ENCODE measurements around the gene IQCB1.
"Not testable (repeated sequence)": the region's sequence is repeated elsewhere in the genome, so short reads cannot be mapped to it uniquely, and the experiment has no call there.

Gene IQCB1

DNA sequence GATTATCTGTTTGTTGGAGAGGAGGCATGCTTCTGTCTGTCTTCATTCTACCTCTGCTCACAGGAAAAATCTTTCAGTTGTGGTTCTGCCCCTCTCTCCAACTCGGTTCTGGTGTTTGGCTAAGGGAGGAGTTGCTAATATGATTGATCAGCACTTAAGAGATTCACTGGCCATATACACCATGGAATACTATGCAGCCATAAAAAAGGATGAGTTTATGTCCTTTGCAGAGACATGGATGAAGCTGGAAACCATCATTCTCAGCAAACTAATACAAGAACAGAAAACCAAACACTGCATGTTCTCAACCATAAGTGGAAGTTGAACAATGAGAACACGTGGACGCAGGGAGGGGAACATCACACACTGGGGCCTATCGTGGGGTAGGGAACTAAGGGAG lies 59.8 kb downstream of the IQCB1 start:
- H3K27me3 Mint-ChIP-seq, H3K9me3 Mint-ChIP-seq, H3K4me1 Mint-ChIP-seq, H3K27ac Mint-ChIP-seq, ATAC-seq, H3K4me3 Mint-ChIP-seq: not testable (repeated sequence)
- peaks cover 92% of the 10 kb centered on the region for H3K36me3 Mint-ChIP-seq

DNA sequence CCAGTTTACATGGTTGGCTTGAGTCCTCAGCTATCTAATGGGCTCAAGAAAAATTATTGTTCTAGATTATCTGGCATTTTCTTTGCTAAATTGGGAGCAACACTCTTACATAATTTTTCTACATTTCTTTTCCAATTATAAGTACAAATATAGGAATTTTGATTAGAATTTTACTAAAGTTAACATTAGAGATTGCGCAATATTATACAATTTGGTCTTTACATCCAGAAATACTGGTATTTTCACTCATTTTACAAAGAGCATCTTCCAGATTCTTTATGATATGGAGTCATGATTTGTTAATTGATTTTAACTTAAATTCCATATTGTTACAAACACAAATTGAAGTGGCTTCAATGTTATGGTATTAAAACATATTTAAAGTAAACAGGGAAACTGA lies 65.6 kb downstream of the IQCB1 start:
- Mint-ChIP-seq H3K4me3 (no peak overlapping the region), H3K27ac (no peak overlapping the region), H3K36me3 (peaks cover 39% of the 10 kb centered on the region), H3K9me3 (no peaks in the 10 kb centered on the region), H3K4me1 (peaks cover 5% of the 10 kb centered on the region), H3K27me3 (no peaks in the 10 kb centered on the region)
- no peak for ATAC-seq

DNA sequence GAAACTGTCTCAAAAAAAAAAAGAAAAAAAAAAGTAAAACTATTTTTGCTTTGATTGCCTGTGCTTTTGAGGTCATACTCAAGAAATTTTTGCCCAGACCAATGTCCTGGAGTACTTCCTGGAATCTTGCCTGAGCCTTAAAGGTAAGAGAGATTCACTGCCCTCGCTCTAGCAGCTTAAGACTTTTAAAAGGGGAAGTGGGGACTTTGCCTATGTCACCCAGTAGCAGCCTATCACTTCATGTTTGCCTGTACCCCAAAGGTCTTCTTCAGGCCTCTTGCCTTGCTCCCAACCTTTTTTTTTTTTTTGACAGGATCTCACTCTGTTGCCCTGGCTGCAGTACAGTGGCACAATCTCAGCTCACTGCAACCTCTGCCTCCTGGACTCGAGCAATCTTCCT lies 66.4 kb downstream of the IQCB1 start:
- no peak overlapping the region for H3K4me3 Mint-ChIP-seq
- H3K27ac Mint-ChIP-seq, result no peak overlapping the region
- H3K36me3 Mint-ChIP-seq, result peaks cover 31% of the 10 kb centered on the region

DNA sequence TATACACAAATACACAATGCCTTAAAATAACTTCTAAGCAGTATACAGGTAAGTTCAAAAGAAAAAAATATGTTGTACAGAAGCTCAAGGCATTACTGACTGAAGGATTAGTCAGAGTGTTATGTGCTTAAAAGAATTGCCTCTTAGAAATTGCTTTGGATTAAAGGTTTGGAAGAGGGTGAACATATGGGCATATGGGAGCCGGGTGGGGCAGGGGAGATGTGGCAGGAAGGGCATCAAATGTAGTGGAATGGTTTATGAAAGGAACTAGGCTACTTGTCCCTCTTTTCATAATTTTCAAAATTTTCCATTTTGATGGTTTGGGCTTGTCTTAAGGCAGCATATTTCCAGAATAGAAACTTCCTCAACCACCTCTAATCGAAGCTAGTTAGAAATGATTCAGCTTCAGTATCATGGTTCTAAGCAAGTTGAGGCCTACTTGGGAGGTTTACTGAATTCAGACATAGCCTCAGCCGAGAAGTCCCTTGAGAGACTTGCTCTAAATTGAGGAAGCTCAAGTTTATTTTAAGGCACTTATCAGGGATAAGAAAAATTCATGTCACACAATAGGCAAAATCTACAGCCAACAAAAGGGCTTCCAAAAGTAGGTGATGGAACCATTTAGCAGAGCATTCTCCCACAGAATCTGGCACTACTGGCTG lies 75.2 kb downstream of the IQCB1 start:
- H3K9me3 Mint-ChIP-seq, result no peaks in the 10 kb centered on the region
- no peak for ATAC-seq
- H3K4me1 Mint-ChIP-seq, result peaks cover 21% of the 10 kb centered on the region
- no peak overlapping the region for H3K4me3 Mint-ChIP-seq
- no peaks in the 10 kb centered on the region for H3K36me3 Mint-ChIP-seq
- no peaks in the 10 kb centered on the region for H3K27me3 Mint-ChIP-seq
- H3K27ac Mint-ChIP-seq, result peak overlapping the region; percentile 26

More for the DNA sequence above, 66.4 kb downstream of the IQCB1 start:
- peak; percentile 81 for ATAC-seq
- H3K4me1 Mint-ChIP-seq, result peaks cover 5% of the 10 kb centered on the region
- H3K9me3 Mint-ChIP-seq, result no peaks in the 10 kb centered on the region
- H3K27me3 Mint-ChIP-seq, result no peaks in the 10 kb centered on the region

DNA sequence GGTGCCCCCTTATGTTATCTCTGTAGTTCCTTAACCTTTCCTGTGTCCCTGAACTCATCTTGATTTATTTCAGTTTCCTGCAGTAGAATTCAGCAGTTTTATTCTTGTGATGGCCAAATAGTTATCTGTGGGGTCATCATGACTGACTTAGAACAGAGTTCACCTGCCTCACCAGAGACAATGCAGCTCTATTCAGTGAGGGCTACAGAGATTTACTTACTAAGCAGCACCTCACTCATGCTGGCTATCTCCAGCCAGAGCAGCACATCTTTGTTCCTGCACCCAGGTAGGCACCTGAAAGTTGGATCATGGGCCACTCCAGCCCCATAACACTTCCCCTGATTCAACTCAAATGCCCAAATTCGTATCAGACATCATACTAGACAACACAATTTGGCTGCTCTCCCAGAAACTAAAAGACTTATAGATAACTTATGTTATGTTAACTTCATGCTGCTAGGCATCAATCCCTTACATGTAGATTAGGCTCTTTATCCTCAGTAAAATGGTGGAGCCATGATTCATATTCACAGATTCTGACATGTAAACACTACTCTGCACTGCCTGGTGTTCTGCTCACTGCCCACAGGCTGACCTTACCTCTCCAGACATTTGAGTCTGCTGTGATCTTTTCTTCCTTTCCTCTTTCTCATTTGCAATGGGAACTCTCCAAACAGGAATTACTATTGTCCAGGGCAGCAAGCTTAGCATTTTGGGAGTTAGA lies 76.0 kb downstream of the IQCB1 start:
- H3K9me3 Mint-ChIP-seq, result no peaks in the 10 kb centered on the region
- H3K4me3 Mint-ChIP-seq, result no peak overlapping the region
- no peak for ATAC-seq
- peaks cover 24% of the 10 kb centered on the region for H3K4me1 Mint-ChIP-seq
- no peaks in the 10 kb centered on the region for H3K27me3 Mint-ChIP-seq
- H3K27ac Mint-ChIP-seq, result peak overlapping the region; percentile 26
- H3K36me3 Mint-ChIP-seq, result no peaks in the 10 kb centered on the region

DNA sequence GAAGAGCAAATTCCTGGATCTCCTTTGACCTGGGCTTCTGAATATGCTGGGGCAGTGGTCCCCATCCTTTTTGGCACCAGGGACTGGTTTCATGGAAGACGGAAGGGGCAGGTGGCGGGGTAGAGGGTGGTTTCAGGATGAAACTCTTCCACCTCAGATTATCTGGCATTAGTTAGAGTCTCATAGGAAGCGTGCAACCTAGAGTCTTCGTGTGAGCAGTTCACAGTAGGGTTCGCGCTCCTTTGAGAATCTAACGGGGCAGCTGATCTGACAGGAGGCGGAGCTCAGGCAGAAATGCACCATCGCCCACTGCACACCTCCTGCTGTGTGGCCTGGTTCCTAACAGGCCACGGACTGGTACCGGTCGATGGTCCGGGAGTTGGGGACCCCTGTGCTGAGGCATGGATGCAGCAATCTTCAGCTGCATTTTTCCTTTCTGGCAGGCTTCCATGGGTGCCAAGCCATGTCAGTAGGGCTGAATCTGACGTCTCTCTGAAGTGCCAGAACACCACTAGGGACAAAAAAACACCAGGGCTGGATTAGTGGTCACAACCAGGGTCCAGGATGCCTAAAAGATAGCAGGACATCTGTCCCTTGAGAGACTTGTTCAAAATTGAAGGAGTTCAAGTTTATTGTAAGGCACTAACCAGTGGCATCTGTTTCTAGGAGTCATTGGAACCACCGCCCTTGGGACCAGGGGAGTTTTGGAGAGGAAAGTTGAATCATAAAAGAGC lies 76.9 kb downstream of the IQCB1 start:
- H3K36me3 Mint-ChIP-seq, result no peaks in the 10 kb centered on the region
- ATAC-seq, result no peak
- H3K4me3 Mint-ChIP-seq, result no peak overlapping the region
- peaks cover 24% of the 10 kb centered on the region for H3K4me1 Mint-ChIP-seq
- no peaks in the 10 kb centered on the region for H3K9me3 Mint-ChIP-seq
- no peak overlapping the region for H3K27ac Mint-ChIP-seq
- H3K27me3 Mint-ChIP-seq, result no peaks in the 10 kb centered on the region

DNA sequence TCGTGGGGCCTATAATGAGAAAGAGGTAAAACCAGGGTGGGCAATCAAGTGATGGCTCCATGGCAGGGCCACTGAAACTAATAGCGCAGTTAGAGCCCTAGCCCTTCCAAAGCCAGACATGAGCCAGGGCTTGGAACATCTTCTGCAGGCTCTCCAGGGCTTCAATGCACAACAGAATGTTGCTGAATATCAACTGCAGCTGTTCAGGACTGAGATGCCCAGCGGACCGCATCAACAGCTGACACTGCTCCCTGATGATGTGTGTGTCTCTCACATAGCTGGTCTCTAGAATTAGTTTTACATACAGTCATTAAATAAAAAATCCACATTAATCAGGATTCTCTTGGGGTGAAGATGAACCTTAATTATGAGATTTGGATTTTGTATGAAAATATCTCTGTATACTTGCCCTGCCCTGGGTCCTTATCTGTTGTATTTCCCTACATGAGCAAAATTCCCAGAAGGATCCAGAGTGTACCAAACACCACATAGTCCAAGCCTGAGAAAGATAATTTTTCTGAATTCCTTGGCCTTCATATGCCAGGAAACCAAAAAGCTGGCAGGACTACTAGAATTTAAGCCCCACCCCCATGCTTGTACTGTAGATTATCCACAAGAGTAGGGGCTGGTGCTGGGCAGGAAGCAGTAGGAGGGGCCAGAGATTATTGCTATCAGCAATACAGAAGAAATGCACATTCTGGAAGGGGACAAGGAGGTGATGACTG lies 77.6 kb downstream of the IQCB1 start:
- H3K27ac Mint-ChIP-seq, result no peak overlapping the region
- ATAC-seq, result no peak
- H3K4me3 Mint-ChIP-seq, result no peak overlapping the region
- no peaks in the 10 kb centered on the region for H3K27me3 Mint-ChIP-seq
- no peaks in the 10 kb centered on the region for H3K9me3 Mint-ChIP-seq
- peaks cover 24% of the 10 kb centered on the region for H3K4me1 Mint-ChIP-seq
- no peaks in the 10 kb centered on the region for H3K36me3 Mint-ChIP-seq

DNA sequence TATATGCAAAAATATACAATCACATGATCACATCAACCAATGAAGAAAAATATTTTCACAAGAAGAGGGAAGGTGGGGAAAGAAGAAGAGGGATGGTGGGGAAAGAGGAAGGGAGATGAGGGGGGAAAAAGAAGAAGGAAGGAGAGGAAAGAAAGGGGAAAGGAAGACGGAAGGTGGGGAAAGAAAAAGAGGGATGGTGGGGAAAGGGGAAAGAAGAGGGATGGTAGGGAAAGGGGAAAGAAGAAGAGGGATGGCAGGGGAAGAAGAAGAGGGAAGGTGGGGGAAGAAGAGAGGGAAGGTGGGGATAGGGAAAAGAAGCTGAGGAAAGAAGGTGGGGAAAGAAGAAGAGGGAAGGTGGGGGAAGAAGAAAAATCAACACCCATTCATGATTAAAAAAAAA lies 82.1 kb downstream of the IQCB1 start:
- H3K9me3 Mint-ChIP-seq, result no peaks in the 10 kb centered on the region
- H3K27me3 Mint-ChIP-seq, result no peaks in the 10 kb centered on the region
- H3K4me1 Mint-ChIP-seq, result peaks cover 6% of the 10 kb centered on the region
- no peak overlapping the region for H3K27ac Mint-ChIP-seq
- no peak for ATAC-seq
- H3K36me3 Mint-ChIP-seq, result no peaks in the 10 kb centered on the region
- no peak overlapping the region for H3K4me3 Mint-ChIP-seq

DNA sequence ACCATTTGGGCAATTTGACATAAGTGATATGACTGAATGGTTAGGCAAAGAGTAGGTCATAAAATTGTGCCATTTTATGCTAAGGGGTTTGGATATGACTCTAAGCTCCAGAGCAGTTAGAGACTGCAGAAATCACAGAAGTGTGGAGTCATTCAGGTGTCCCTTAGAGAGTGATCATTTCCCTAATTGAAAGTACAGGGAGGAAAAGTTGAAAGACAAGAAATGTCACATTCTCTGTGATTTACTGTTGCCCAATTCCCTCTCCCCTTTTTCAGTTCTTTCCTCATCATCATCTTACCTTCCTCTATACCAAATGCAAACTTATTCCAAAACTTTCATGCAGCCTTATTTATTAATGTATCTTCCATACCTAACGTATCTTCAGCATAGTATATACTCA lies 82.6 kb downstream of the IQCB1 start:
- no peak for ATAC-seq
- H3K27ac Mint-ChIP-seq, result no peak overlapping the region
- H3K27me3 Mint-ChIP-seq, result no peaks in the 10 kb centered on the region
- H3K9me3 Mint-ChIP-seq, result no peaks in the 10 kb centered on the region
- H3K4me1 Mint-ChIP-seq, result peaks cover 6% of the 10 kb centered on the region
- no peak overlapping the region for H3K4me3 Mint-ChIP-seq
- H3K36me3 Mint-ChIP-seq, result no peaks in the 10 kb centered on the region

DNA sequence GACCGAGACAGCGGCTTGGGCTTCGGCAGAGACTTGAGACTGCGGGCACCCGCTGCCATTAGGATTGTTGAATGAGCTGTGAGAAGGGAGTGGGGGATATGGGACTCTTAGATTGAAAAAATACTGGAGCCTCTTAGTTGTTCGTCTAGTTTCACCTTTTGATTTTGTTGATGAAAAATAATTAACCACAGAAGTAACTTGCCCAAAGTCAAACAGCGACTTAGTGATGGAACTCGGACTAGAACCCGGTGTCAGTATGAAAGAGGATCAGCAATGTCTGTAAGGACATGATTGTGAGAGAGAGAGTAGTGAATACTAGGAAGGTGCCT lies 84.8 kb downstream of the IQCB1 start:
- no peak overlapping the region for H3K27ac Mint-ChIP-seq
- no peaks in the 10 kb centered on the region for H3K9me3 Mint-ChIP-seq
- ATAC-seq, result no peak
- H3K36me3 Mint-ChIP-seq, result no peaks in the 10 kb centered on the region
- no peak overlapping the region for H3K4me3 Mint-ChIP-seq
- peaks cover 6% of the 10 kb centered on the region for H3K4me1 Mint-ChIP-seq
- H3K27me3 Mint-ChIP-seq, result no peaks in the 10 kb centered on the region

DNA sequence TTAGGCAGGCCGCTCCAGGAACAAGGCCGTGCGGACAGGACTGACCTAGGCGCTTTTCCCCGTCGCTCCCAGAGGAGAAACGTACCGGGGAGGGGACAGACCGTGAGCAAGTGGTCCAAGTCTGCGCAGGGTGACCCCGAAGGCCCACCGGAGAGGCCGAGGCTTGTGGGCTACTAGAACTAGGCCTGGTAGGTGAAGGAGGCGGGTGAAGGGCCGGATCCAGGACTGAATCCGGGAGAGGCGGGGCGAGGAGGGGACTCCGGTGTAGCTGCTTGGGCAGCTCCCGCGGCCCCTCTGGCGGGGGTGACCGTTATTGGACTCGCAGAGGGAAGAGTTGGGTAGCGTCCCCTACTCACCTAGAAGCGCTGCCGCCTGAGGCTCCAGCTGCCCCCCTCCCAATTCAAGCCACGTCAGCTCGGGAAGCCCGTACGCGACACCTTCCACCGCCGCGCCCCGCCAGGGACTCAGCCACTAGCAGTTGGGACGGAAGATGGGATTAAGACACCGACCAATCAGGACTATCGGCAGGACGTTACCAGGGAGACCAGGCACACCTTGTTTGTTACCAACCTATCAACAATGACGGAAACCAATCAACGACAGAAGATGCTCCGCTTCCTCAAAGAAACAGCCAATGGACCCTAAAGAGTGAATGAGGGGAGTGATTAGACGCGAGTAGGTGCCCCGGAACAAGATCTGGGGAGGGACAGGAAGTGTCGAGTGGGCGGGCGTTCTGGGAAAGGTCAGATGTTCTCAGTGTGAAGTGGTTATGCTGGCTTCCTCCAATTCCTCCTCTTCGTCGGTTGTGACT lies 85.4 kb downstream of the IQCB1 start, which contains the start of gene GOLGB1:
GOLGB1 (minus strand) TSS at position 466 of the 811 bp plus-strand sequence. CDS start 18,770 bp downstream, outside the sequence.
- H3K4me1 Mint-ChIP-seq, result peaks cover 6% of the 10 kb centered on the region
- ATAC-seq, result peak; percentile 99
- H3K27ac Mint-ChIP-seq, result no peak within 1 kb of the TSS
- no peaks in the 10 kb centered on the region for H3K36me3 Mint-ChIP-seq
- H3K27me3 Mint-ChIP-seq, result no peaks in the 10 kb centered on the region
- H3K4me3 Mint-ChIP-seq, result no peak within 1 kb of the TSS
- H3K9me3 Mint-ChIP-seq, result no peaks in the 10 kb centered on the region

DNA sequence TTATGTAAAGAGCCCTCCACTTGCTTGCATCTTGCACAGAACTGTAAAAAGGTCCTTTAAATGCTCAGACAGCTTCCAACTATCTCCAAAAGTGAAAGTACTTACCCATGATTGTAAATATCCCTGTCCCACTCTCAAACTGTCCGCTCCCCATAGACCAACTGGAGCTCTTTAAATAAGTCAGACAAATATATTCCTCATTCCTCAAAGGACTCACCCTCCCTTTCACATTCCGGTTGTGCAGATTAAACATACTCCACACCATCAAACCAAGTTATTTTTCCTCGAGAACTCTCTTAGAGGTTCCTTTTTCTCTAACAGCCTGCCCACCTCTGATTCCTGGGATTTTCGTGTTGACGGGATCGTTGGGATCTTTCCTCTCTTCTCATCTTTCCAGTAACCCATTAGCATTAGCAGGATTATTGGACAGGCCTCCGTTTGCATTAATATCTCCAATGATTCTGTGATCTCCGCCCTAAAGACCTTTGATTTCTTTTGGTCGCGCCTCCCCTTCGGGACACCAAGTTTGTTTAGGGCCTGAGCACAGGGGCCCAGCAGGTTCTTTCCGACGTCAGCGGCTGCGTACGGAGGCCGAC lies 86.1 kb downstream of the IQCB1 start:
- peak; percentile 44 for ATAC-seq

DNA sequence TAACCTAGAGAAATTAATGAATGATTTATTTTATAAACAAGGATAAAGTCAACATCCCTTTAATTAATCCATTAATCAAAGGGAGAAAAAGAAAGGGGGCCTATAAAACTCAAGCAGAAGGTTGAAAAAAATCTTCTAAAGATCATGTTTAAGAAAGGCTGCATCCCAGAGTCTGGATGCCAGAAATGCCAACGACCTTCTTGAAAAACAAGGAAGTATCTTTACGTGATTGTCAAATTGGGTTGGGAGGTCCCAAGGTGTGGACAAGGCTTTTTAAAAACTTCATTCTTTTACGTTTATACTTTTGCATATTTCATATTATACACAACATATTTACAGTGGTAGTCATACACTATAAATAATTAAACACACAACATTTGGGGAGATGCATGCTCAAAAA lies 86.9 kb downstream of the IQCB1 start:
- peaks cover 4% of the 10 kb centered on the region for H3K4me1 Mint-ChIP-seq
- no peaks in the 10 kb centered on the region for H3K36me3 Mint-ChIP-seq
- ATAC-seq, result no peak
- no peak overlapping the region for H3K4me3 Mint-ChIP-seq
- H3K27ac Mint-ChIP-seq, result no peak overlapping the region
- H3K9me3 Mint-ChIP-seq, result no peaks in the 10 kb centered on the region
- H3K27me3 Mint-ChIP-seq, result no peaks in the 10 kb centered on the region

More for the DNA sequence above, 86.1 kb downstream of the IQCB1 start:
- H3K4me3 Mint-ChIP-seq, result no peak overlapping the region
- peaks cover 4% of the 10 kb centered on the region for H3K4me1 Mint-ChIP-seq
- H3K36me3 Mint-ChIP-seq, result no peaks in the 10 kb centered on the region
- H3K27me3 Mint-ChIP-seq, result no peaks in the 10 kb centered on the region
- no peak overlapping the region for H3K27ac Mint-ChIP-seq
- H3K9me3 Mint-ChIP-seq, result no peaks in the 10 kb centered on the region

DNA sequence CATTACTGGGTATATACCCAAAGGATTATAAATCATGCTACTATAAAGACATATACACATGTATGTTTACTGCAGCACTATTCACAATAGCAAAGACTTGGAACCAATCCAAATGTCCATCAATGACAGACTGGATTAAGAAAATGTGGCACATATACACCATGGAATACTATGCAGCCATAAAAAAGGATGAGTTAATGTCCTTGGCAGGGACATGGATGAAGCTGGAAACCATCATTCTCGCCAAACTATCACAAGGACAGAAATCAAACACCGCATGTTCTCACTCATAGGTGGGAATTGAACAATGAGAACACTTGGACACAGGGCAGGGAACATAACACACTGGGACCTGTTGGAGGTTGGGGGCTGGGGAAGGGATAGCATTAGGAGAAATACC lies 91.8 kb downstream of the IQCB1 start:
- H3K27ac Mint-ChIP-seq, H3K4me3 Mint-ChIP-seq, H3K9me3 Mint-ChIP-seq, ATAC-seq, H3K27me3 Mint-ChIP-seq: not testable (repeated sequence)
- H3K36me3 Mint-ChIP-seq, result peaks cover 23% of the 10 kb centered on the region
- H3K4me1 Mint-ChIP-seq, result peaks cover 31% of the 10 kb centered on the region
